ENCODE measurements around the gene CYP2A6.
"Not testable (repeated sequence)": the region's sequence is repeated elsewhere in the genome, so short reads cannot be mapped to it uniquely, and the experiment has no call there.

DNA sequence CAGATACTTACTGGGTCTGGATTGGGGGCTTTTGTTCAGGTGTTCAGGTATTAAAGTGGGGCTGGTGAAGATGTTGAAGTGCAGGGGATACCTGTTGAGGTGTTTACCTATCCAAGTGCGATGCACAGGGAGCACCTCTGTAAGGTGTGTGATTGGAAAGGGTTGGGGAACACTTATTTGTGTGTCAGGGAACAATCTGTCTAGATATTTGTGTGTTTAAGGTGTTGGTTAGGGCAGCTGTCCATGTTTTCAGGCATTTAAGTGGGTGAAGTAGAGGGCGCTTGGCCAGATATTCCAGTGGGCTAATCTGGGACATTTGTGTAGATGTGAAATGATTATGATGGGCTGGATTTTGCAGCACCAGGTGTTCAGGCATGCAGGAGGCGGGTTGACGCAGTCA lies 29.1 kb upstream of the CYP2A6 start:
- not testable (repeated sequence) for TF ChIP-seq EZH2 (IDR thresholded peaks at IDR 0.05); POLR2AphosphoS5 (IDR thresholded peaks at IDR 0.05; ENCODE audit: borderline replicate concordance, low read depth, low read length)
